ENCODE measurements around the gene GAGE12C. TPM values are rescaled to one million over a fixed set of nuclear protein-coding genes. Genes with fewer than 3 reads are reported as not detected.

Gene GAGE12C
- total and polyA plus RNA-seq, 2 experiments from 2014 or later: not detected

Small RNA genes within 50 kb of the gene (small RNA-seq; reads per million reads assigned to genes)
- gene GAGE12B: not detected

Other genes starting within 250 kb of the GAGE12C start
- not detected in 2 replicates for gene GAGE10, start 228.5 kb upstream of the GAGE12C start, total RNA-seq
- not detected in 2 replicates for gene GAGE10, start 228.5 kb upstream of the GAGE12C start, polyA plus RNA-seq
- gene GAGE12J, start 210.1 kb upstream of the GAGE12C start, total RNA-seq: not detected in 2 replicates
- not detected in 2 replicates for gene GAGE12J, start 210.1 kb upstream of the GAGE12C start, polyA plus RNA-seq
- gene GAGE13, start 200.6 kb upstream of the GAGE12C start, total RNA-seq: not detected in 2 replicates
- not detected in 2 replicates for gene GAGE13, start 200.6 kb upstream of the GAGE12C start, polyA plus RNA-seq
- not detected in 2 replicates for gene GAGE12D, start 9.6 kb downstream of the GAGE12C start, total RNA-seq
- gene GAGE12D, start 9.6 kb downstream of the GAGE12C start, polyA plus RNA-seq: not detected in 2 replicates
- gene GAGE12E, start 19.1 kb downstream of the GAGE12C start, total RNA-seq: not detected in 2 replicates
- gene GAGE12E, start 19.1 kb downstream of the GAGE12C start, polyA plus RNA-seq: not detected in 2 replicates
- not detected in 2 replicates for gene GAGE12F, start 28.7 kb downstream of the GAGE12C start, total RNA-seq
- not detected in 2 replicates for gene GAGE12F, start 28.7 kb downstream of the GAGE12C start, polyA plus RNA-seq
- gene GAGE12G, start 38.2 kb downstream of the GAGE12C start, total RNA-seq: not detected in 2 replicates
- not detected in 2 replicates for gene GAGE12G, start 38.2 kb downstream of the GAGE12C start, polyA plus RNA-seq
- gene GAGE12H, start 47.8 kb downstream of the GAGE12C start, total RNA-seq: not detected in 2 replicates
- not detected in 2 replicates for gene GAGE12H, start 47.8 kb downstream of the GAGE12C start, polyA plus RNA-seq
- not detected in 2 replicates for gene GAGE2A, start 57.3 kb downstream of the GAGE12C start, total RNA-seq
- not detected in 2 replicates for gene GAGE2A, start 57.3 kb downstream of the GAGE12C start, polyA plus RNA-seq
- gene GAGE1, start 66.8 kb downstream of the GAGE12C start, total RNA-seq: not detected in 2 replicates
- gene GAGE1, start 66.8 kb downstream of the GAGE12C start, polyA plus RNA-seq: not detected in 2 replicates
- gene PAGE1, start 163.8 kb downstream of the GAGE12C start, total RNA-seq: not detected in 2 replicates
- not detected in 2 replicates for gene PAGE1, start 163.8 kb downstream of the GAGE12C start, polyA plus RNA-seq

Data from hepatocyte (in vitro differentiated cells).